Kidney glomerular epithelial cell (primary cell): ENCODE results near the gene TPRX1.
"Not testable (repeated sequence)": the region's sequence is repeated elsewhere in the genome, so short reads cannot be mapped to it uniquely, and the experiment has no call there.

ENCODE experiments used
- DNase-seq: peaks from one replicate; lab custom pipeline; 2025; lab: John Stamatoyannopoulos, UW

The TPRX1 gene

DNA sequence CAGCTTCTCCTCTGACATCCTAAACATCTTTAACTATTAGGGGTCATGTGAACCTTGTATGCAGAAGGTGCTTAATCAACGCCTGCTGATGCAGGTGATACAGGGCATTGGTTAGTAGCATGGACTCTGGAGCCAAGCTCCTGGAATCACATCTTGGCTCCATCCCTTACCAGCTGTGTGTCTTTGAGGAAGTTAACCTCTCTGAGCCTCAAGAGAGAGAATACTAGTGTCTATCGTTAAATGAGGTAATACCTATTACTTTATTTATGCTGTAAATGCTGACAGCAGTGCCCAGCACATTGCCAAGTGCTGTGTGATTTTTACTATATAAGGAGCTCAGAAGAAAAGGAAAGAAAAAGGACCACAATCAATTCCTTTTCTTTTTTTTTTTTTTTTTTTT is 37.0 kb downstream of the TPRX1 start:
- no peak for DNase-seq

DNA sequence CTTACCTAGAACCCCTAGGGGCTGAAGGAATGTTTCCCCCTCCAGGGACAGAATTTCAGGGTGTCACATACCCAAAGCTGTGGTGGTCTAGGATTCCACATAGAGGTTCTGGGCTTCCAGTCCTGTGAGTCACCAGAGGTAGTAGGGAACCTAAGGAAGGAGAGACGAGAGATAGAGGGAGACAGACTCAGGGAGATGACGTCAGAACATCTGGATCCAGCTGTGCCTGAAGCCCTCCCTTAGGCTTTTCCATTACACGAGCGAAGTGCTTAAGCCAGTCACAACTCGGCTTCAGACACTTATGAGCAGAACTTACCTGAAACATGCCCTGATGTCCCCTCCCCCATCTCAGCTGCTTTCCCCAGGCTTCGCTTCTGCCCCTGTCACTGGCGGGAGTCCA is 37.7 kb downstream of the TPRX1 start:
- no peak for DNase-seq

DNA sequence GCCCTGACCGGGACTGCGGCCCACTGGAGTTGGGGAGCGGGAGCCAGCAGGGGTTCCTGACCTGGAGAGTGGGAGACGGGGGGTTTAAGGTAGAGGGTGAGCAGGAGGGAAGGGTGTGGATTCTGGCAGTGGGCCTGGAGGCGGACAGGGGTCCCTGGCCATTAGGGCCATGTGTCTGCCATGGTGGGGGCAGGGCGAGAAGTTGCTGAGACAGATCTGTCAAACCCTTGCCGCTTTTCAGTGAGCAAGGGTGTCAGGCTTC is 38.1 kb downstream of the TPRX1 start:
- no peak for DNase-seq

DNA sequence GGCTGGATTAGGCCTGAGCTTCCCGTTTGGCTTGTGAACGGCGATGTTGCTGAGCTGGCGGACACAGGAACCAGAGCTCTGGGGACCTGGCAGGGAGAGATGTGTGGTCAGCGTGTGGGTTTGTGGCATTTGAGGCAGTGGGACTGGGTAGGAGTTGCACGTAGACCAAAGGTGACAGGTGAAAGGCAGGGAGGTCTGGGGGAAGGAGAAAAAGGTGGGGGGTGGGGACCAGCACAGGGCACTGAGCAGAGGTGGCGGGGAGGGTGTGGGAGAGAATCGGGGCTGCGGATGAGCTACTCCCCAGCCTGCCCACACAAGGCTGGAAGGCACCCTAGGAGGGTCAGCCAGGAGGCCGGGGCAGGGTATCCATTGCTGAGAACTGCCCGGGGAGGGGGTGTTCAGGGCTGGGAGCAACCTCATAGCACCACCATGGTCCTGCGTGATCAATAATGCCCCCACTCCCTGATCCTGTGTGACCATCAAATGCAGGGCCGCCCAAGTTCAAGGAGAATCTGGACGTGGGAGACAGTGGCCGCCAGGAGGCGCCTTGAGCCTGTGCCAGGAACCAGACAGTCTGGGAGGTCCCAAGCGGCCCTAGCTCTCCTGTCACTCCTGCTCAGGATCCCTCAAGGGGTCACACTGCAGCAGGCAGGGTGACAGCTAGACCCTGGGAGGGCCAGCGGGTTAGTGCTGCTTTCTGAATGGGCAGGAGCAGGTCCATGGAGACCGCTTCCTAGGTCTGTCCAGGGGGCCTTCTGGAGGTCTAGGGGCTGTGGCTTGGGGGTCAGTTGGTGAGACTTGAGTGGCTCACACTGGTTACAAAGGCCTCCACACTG is 38.6 kb downstream of the TPRX1 start:
- no peak for DNase-seq

DNA sequence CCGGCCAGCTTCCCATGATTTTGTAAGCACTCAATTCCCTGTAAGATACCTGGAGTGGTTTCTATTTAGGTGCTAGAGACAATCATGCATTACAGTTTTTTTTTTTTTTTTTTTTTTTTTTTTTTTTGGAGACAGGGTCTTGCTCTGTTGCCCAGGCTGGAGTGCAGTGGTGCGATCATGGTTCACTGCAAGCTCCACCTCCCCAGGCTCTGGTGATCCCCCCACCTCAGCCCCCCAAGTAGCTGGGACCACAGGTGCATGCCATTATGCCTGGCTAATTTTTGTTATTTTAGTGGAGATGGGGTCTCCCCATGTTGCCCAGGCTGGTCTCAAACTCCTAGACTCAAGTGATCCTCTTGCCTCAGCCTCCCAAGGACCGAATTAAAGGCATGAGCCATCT is 39.6 kb downstream of the TPRX1 start:
- DNase-seq, result not testable (repeated sequence)

DNA sequence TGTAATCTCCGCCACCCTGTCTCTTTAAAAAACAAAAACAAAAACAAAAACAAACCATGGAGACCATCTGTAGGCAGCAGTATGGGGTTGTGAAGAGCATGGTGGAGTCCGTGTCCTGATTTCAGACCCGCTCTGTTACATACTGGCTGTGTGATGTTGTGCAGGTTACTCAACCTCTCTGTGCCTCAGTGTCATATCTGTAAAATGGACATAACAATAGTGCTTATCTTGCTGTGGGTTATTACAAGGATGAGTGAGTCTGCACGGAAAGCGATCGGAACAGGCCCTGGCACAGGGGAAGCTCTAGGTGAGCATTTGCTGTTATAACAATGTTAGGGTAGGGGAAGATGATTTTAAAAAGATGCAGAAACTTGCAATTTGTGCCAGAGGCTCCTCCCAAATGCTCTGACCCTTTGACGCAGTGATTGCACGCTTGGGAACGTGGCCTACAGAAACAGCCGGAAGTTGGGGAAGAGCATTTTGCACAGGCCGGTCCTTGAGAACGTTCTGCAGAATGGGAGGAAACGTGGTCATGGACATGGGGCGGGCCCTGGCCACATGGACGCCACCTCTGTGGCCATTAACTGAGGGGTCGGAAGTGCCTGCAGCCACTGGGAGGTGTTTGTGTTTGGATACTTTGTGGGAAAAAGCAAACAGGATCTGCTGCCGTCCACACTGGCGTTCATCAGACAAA is 41.6 kb downstream of the TPRX1 start:
- DNase-seq, result no peak

DNA sequence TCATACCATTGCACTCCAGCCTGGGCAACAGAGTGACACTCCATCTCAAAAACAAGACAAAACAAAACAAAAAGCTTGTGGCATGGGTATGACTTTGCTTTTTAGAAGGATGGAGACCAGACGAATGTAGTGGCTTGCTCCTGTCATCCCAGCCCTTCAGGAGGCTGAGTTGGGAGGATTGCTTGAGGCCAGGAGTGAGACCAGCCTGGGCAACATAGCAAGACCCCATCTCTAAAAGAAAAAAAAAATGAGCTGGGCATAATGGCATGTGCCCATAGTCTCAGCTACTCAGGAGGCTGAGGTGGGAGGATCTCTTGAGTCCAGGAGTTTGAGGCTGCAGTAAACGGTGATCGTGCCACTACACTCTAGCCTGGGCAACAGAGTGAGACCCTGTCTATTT is 42.2 kb downstream of the TPRX1 start:
- no peak for DNase-seq

DNA sequence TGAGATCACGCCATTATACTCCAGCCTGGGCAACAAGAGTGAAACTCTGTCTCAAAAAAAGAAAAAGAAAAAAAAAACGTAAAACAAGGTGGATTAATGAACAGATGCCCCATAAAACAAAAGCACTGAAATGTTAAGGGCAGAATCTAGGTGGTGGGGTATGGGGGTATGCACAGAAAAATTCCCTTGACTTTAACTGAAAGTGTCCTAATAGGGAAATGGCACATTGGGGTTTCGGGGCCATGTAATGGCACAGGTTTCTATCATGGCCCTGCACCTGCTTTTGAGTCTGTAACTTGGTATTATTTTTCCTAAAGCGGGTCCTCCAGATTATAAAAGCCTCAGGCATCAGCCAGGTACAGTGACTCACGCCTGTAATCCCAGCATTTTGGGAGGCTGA is 42.8 kb downstream of the TPRX1 start:
- DNase-seq, result no peak

DNA sequence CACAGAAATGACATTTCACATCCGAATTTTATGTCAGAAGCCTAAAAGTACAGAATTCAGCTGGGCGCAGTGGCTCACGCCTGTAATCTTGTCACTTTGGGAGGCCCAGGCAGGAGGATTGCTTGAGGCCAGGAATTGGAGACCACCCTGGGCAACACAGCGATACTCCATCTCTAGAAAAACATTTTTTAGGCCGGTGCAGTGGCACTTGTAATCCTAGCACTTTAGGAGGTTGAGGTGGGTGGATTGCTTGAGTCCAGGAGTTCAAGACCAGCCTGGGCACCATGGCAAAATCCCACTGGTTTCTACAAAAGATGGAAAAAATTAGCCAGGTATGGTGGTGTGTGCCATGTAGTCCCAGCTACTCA is 43.7 kb downstream of the TPRX1 start:
- no peak for DNase-seq

DNA sequence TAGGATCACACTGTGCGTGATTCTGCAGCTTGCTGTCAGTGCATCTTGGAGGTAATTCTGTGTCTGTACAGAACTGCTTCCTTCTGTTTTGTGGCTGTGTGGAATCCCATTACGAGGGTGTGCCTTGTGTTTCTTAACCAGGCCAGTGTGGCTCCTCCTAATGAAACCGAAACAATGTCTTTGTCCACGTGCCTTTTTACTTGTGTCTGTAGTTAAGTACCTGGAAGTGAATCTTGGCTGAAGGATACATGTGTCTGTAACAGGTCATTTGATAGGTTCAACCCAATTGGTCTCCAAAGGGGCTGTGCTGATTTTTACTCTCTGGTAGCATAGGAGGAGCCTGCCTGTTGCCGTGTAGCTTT is 45.9 kb downstream of the TPRX1 start:
- no peak for DNase-seq

DNA sequence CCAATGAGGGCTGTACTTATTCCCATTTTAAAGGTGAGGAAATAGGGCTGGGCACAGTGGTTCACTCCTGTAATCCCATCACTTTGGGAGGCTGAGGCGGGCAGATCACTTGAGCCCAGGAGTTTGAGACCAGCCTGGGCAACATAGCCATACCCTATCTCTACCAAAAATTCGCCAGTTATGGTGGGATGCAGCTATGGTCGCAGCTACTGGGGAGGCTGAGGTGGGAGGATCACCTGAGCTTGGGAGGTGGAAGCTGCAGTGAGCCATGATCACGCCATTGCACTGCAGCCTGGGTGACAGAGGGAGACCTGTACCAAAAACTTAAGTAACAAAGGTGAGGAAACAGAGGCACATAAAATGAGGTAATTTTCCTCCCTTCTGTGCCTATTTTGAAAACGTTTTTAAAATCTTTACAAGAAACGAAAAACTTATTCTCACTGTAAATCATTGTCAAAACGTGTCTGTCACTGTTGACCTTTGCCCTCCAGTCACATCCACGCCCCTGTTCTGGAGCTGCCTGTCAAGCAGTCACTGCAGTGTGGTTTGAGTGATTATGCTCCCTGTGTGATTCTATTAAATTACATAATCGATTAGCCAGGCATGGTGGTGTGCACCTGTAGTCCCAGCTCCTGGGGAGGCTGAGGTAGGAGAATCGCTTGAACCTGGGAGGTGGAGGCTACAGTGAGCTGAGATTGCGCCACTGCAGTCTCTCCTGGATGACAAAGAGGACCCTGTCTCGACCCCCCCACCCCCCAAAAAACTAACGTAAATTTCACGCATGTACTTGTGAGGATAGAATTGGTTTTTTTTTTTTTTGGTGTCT is 46.5 kb downstream of the TPRX1 start:
- DNase-seq, result no peak

DNA sequence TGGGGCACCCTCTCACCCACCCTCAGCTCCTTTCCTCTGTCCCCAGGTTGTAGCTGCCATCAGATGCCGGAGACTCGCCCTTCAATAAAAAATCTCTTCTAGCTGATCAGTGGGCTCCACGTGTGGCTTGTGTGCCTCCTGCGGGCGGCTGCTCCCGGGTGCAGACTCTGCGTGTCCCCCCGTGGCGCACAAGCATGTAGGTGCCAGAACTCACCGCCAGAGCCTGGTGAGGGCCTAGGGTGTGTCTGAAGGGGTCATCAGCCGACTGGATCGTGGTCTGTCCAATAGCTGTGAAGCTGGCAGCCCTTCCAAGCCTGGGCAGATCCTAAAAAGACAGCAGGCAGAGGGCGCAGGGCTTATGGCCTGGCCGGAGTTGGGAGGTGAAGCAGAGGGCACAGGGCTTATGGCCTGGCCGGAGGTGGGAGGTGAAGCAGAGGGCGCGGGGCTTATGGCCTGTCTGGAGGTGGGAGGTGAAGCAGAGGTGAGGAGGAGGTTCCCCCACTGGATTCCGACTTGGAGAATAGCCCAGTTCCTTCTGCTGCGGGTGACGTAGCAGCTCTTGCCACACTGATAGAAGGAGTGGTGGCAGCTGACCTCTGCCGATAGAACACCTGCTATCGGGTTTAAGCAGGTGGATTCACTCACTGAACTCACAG is 47.3 kb downstream of the TPRX1 start:
- DNase-seq, result no peak

DNA sequence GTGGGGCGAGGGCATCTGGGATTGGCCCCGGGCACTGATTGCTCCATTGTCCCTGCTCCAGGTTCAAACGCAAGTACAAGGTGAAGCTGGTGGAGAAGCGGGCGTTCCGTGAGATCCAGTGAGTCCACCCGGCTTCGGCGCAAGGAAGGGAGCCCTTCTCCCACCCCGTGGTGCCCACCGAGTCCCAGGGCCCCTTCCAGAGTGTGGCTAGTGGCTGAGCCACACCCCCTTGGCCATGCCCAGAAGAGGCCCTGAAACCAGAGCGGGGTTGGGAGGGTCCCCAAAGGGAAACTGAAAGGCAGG is 47.8 kb downstream of the TPRX1 start:
- DNase-seq, result no peak

DNA sequence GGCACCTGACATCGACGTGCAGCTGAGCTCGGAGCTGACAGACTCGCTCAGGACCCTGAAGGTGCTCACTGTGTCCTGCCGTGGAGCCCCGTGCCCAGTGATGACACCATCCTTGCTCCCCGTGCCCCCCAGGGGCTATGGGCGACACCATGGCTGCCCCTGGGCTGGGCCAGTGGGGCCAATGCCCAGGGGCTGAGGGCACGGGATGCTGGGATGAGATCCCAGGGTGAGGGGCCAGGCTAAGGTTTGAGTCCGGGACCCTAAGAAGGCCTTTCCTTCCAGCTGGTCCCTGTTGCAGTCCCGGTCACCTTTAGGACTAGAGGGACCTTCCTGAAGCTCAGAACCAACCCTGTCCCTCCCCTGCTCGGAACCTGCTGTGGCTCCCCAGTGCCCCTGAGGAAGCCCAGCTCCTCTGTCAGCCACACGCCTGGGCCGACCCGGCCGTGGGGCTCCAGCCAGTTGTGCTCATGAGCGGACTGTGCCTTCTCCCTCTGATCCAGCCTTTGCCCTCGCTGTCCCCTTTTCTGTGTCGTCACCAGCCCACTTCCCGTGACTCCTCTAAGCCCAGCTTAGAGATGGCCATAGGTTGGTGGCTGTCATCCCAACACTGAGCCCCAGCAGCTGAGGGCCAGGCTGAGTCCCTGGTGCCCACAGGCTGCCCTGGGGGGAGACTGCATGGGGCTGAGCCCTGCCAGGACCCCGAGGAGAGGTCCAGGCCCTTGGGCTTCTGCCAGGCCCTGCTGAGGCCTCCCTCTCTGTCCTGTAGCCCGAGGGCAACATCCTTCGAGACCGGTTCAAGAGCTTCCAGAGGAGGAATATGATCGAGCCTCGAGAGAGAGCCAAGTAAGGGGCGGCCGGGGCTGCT is 48.4 kb downstream of the TPRX1 start:
- no peak for DNase-seq

DNA sequence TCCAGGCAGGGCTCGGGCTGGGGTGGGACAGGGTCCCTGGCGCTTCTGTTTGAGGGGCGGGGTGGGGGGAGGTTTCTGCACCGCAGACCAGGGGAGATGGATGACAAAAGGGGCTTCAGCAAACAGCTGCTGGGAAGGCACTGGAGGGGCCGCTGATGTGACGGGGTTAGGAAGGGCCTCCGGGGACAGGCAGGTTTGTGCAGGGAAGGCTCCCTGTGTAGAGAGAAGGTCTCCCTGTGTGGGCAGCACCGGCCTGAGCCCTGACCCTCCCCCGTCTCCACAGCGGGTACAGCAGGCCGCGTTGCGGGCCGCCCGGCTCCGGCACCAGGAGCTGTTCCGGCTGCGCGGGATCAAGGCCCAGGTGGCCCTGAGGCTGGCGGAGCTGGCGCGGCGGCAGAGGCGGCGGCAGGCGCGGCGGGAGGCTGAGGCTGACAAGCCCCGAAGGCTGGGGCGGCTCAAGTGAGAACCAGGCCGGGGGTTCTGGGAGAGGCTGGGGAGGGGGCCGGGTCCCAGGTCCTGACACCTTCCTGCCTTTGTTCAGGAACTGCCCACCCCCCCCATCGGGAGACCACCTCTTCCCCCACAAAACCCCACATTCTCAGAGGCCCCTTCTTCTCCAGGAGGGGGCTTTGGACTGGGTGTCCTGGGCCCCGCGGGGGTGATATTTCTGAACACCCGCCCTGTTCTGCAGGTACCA is 49.1 kb downstream of the TPRX1 start:
- DNase-seq, result no peak

DNA sequence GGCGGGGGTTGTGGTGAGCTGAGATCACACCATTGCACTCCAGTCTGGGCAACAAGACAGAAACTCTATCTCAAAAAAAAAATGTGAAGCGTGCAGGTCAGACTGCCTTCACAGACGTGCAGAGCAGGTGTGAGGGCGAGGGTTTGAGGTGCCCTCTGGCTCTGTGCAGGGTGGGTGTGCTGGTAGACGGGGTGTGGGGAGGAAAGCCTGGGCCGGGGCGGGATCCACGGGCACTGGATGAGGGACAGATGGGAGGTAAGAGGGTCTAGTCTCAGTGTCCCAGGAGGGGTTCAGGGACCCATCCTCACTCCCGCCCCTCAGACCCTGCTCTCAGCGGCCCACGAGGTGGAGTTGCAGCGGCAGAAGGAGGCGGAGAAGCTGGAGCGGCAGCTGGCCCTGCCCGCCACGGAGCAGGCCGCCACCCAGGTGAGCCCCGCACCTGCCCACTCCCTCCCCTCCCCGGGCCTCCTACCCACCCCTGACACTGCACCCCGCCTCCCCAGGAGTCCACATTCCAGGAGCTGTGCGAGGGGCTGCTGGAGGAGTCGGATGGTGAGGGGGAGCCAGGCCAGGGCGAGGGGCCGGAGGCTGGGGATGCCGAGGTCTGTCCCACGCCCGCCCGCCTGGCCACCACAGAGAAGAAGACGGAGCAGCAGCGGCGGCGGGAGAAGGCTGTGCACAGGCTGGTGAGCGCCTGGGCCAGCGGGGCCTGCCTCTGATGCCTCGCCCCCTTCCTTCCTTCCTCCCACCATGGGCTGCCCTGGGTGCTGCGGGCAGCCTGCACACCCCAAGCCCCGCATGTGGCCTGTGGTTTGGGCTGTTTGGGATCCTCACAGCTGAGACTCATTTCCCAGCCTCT is 49.9 kb downstream of the TPRX1 start:
- DNase-seq, result no peak

DNA sequence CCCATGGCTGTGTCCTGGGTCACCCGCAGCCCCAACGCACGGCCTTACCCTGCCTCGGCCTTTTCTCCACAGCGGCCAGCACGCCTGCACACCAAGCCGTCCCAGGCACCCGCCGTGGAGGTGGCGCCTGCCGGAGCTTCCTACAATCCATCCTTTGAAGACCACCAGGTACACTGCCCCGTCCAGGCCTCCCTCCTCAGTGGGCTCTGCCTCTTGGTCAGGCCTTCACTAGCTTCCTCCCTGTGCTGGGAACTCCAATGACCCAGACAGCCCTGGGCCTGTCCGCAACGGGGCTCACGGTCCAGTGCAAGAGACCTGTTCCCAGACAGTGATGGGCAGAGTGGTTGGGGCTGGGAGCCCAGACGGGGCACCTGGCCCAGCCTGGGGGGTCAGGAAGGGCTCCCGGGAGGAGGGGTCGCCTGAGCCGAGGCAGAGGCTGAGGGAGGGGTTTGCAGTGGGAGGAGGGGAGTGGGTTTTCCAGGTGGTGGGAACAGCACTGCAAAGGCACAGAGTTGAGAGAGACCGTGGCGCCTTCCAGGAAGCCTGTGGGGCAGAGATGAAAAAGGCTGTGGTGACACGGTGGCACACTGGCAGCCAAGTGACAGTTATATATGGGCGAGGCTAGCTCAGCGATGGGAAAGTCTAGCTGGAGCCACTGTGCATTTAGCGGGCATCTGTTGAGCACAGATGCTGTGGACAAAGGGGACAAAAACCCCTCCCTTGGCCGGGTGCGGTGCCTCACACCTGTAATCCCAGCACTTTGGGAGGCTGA is 51.7 kb downstream of the TPRX1 start:
- no peak for DNase-seq
